IPS-20b (cell line): ENCODE results near the gene RUNX2.

Experiments
- H3K27ac ChIP-seq: one replicate; pipeline ENCODE4 v1.5.1; 2013; ENCODE audit warnings: low read length
- H3K27me3 ChIP-seq: 2 replicates; pipeline ENCODE4 v1.6.1; 2013; ENCODE audit warnings: mild to moderate bottlenecking, low read length, inconsistent platforms; ENCODE audit not compliant: insufficient read depth
- H3K36me3 ChIP-seq: 2 replicates; pipeline ENCODE4 v1.6.1; 2013; ENCODE audit warnings: low read depth, mild to moderate bottlenecking, inconsistent platforms, low read length, moderate library complexity; ENCODE audit not compliant: insufficient read depth
- H3K4me1 ChIP-seq: 2 replicates; pipeline ENCODE4 v1.6.1; 2013; ENCODE audit warnings: mild to moderate bottlenecking, control low read depth, inconsistent platforms, low read length, moderate library complexity; ENCODE audit not compliant: insufficient read depth
- H3K4me3 ChIP-seq: 2 replicates; pipeline ENCODE4 v1.5.1; 2013; ENCODE audit warnings: mild to moderate bottlenecking, low read length, inconsistent platforms
- H3K9ac ChIP-seq: 2 replicates; pipeline ENCODE4 v1.6.1; 2013; ENCODE audit warnings: low read depth, mild to moderate bottlenecking, inconsistent platforms, low read length, moderate library complexity
- H3K9me3 ChIP-seq: 2 replicates; pipeline ENCODE4 v1.6.1; 2013; ENCODE audit warnings: mild to moderate bottlenecking, low read depth, low read length, inconsistent platforms; ENCODE audit not compliant: insufficient read depth

Gene RUNX2

GRCh38 chr6:45686841-45687569 is 358.9 kb downstream of the RUNX2 start:
- H3K4me1 ChIP-seq, result no peaks in the 10 kb centered on the region
- H3K36me3 ChIP-seq, result no peaks in the 10 kb centered on the region
- H3K4me3 ChIP-seq, result no peak overlapping the region
- no peak overlapping the region for H3K9ac ChIP-seq
- no peak overlapping the region for H3K27ac ChIP-seq
- no peaks in the 10 kb centered on the region for H3K9me3 ChIP-seq
- H3K27me3 ChIP-seq, result no peaks in the 10 kb centered on the region

DNA sequence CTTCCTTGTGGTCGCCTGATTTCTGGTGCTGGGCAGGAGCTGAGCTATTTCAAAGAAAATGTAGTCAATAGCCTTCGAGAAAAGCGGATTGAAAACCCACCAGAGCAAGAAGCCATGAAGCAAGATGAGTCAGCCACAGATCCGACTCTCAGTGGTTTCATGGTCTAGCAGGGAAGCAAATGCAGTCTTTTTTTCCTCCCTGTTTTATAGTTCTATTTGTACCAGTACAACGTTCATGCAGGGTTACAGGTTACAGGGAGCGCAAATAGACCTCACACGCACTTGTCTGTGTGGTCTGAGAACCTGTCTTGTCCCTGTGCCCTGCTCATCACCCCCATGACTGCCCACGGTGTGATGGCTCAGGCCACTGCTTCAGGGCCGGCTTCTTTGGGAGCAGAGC is 359.4 kb downstream of the RUNX2 start:
- H3K27ac ChIP-seq, result no peak overlapping the region
- H3K27me3 ChIP-seq, result no peaks in the 10 kb centered on the region
- H3K9ac ChIP-seq, result no peak overlapping the region
- H3K4me3 ChIP-seq, result no peak overlapping the region
- no peaks in the 10 kb centered on the region for H3K36me3 ChIP-seq
- H3K4me1 ChIP-seq, result no peaks in the 10 kb centered on the region
- H3K9me3 ChIP-seq, result no peaks in the 10 kb centered on the region

DNA sequence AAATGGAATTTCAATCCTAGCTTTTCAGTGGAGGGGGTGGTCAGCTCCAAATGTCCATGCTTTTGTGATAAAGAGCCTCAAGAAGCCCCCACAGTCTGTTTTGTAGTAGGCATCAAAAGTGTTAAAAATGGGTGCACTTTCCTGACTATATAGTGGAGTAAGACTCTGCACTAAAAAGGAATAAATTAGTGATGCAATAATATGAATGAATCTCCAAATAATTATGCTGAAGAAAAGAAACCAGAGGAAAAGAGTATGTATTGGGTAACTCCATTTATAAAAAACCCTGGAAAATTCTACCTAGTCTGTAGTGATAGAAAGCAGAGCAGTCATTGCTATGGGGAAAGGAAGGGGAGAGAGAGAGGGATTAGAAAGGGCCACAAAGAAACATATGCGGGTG is 360.1 kb downstream of the RUNX2 start:
- no peaks in the 10 kb centered on the region for H3K36me3 ChIP-seq

DNA sequence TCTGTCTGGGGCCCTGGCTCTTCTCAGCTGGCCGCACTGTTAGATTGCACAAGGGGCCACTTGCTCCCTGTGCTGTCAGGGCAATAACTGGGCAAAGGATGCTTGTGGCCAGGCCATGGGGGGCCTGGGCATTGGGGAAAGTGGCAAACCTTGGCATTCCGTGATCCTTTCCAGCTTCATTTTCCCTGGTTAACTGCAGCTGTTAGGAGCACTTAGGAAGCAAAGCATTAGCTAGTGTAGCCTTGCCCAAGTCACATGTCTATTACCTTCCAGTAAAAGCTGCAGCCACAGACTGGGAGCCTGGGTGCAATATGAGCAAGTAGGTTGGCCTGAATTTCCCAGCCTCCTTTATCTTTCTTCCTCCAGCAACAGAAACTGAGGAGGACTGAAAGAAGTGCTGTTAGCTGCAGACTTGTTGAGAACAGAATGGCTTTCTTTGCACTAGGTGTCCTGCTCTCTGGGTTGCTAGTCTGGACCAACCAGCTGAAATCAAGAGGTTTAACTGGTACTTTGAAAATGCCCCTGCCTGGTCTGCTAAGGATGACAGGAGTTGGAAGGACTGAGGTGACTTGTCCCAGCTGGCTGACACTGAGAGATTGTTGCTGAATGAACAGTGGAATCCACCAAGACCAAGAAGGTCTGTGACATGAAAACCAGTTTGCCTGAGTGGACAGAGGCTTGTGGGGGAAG is 361.9 kb downstream of the RUNX2 start:
- H3K4me3 ChIP-seq, result no peak overlapping the region
- no peak overlapping the region for H3K9ac ChIP-seq
- no peaks in the 10 kb centered on the region for H3K4me1 ChIP-seq
- H3K36me3 ChIP-seq, result no peaks in the 10 kb centered on the region
- H3K9me3 ChIP-seq, result no peaks in the 10 kb centered on the region
- no peak overlapping the region for H3K27ac ChIP-seq
- H3K27me3 ChIP-seq, result no peaks in the 10 kb centered on the region

More for the DNA sequence above, 360.1 kb downstream of the RUNX2 start:
- H3K27me3 ChIP-seq, result no peaks in the 10 kb centered on the region
- no peaks in the 10 kb centered on the region for H3K9me3 ChIP-seq
- no peaks in the 10 kb centered on the region for H3K4me1 ChIP-seq
- no peak overlapping the region for H3K4me3 ChIP-seq
- H3K27ac ChIP-seq, result no peak overlapping the region
- no peak overlapping the region for H3K9ac ChIP-seq

GRCh38 chr6:45690846-45691245 is 362.7 kb downstream of the RUNX2 start:
- H3K36me3 ChIP-seq, result no peaks in the 10 kb centered on the region
- no peaks in the 10 kb centered on the region for H3K27me3 ChIP-seq
- H3K9ac ChIP-seq, result no peak overlapping the region
- no peaks in the 10 kb centered on the region for H3K9me3 ChIP-seq
- H3K27ac ChIP-seq, result no peak overlapping the region
- H3K4me3 ChIP-seq, result no peak overlapping the region
- no peaks in the 10 kb centered on the region for H3K4me1 ChIP-seq

GRCh38 chr6:45691426-45691825 is 363.3 kb downstream of the RUNX2 start:
- Histone ChIP-seq H3K36me3 (no peaks in the 10 kb centered on the region), H3K9ac (no peak overlapping the region), H3K4me1 (no peaks in the 10 kb centered on the region), H3K27me3 (no peaks in the 10 kb centered on the region), H3K27ac (no peak overlapping the region), H3K9me3 (no peaks in the 10 kb centered on the region), H3K4me3 (no peak overlapping the region)

DNA sequence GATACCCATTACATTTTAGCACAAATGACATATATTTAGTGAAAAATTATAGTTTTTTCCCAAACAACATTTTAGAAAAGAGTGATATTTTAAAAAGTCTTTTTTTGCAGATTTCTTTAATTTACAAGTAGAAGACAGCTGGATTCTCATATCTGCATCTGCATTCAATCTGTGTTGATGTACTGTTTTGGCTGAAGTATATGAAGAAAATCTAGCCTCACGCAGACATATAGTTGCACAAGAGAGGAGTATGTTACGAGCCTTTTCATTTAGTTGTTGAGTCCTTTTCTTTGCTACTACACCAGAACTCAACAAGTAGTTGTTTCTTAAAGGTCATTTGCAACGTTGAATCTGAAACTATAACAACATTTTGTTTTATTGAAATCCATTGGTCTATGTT is 363.9 kb downstream of the RUNX2 start:
- Histone ChIP-seq H3K4me1 (no peaks in the 10 kb centered on the region), H3K27me3 (no peaks in the 10 kb centered on the region), H3K27ac (no peak overlapping the region), H3K9ac (no peak overlapping the region), H3K9me3 (no peaks in the 10 kb centered on the region), H3K4me3 (no peak overlapping the region), H3K36me3 (no peaks in the 10 kb centered on the region)

GRCh38 chr6:45696738-45697137 is 368.6 kb downstream of the RUNX2 start:
- Histone ChIP-seq H3K4me3 (no peak overlapping the region), H3K9ac (no peak overlapping the region), H3K27ac (no peak overlapping the region), H3K4me1 (no peaks in the 10 kb centered on the region), H3K27me3 (no peaks in the 10 kb centered on the region), H3K9me3 (no peaks in the 10 kb centered on the region), H3K36me3 (no peaks in the 10 kb centered on the region)

DNA sequence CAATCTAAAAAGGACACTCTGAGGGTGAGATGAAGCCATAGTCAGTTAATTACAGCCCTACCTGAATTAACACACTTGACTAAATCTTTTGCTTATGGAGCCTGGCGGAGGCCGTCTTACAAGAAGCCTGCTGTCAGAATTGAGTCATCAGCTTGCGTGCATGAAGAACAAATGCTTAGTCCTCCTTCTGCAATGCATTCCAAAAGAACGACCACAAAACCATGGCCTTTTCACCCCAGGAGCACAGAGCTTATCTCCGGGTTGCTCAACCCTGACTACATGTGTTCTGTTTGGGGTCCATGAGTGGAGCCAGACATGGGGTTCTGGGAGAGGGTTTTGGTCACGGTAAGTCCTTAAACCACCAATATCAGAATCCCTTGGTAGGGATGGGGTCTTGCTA is 369.5 kb downstream of the RUNX2 start:
- Histone ChIP-seq H3K9ac (no peak overlapping the region), H3K27ac (no peak overlapping the region), H3K9me3 (no peaks in the 10 kb centered on the region), H3K27me3 (no peaks in the 10 kb centered on the region), H3K36me3 (no peaks in the 10 kb centered on the region), H3K4me3 (no peak overlapping the region), H3K4me1 (no peaks in the 10 kb centered on the region)

DNA sequence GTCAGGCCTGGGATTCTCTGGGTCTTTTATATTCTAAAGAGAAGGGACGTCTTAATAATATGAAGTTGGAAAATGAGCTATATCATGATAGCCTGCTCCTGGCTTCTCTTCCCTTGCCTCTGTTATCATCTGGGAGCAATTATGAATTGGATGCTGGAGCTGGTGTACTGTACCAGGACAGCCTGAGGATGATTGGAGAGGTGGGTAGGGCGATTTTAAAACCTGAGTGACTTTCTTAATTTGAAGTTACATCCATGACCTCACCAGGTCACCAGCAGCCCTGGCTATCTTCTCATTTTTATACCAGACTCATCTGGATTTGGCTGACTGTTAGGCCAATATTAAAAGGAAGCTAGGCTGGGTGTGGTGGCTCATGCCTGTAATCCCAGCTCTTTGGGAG is 369.9 kb downstream of the RUNX2 start:
- Histone ChIP-seq H3K4me3 (no peak overlapping the region), H3K27ac (no peak overlapping the region), H3K4me1 (no peaks in the 10 kb centered on the region), H3K36me3 (no peaks in the 10 kb centered on the region), H3K27me3 (no peaks in the 10 kb centered on the region), H3K9me3 (no peaks in the 10 kb centered on the region), H3K9ac (no peak overlapping the region)

GRCh38 chr6:45699663-45700062 is 371.5 kb downstream of the RUNX2 start:
- Histone ChIP-seq H3K9ac (no peak overlapping the region), H3K4me3 (no peak overlapping the region), H3K36me3 (no peaks in the 10 kb centered on the region), H3K27me3 (no peaks in the 10 kb centered on the region), H3K27ac (no peak overlapping the region), H3K9me3 (no peaks in the 10 kb centered on the region), H3K4me1 (peaks cover 4% of the 10 kb centered on the region; the same call in 1 of the 2 replicates)
